HG03045 (cell line): ENCODE results near the gene ADPRHL1.

Experiments used
- ATAC-seq: cut with Tn5 transposase; IDR thresholded peaks from one replicate; pipeline ENCODE4 v1.9.1; 2021; ENCODE audit warnings: mild to moderate bottlenecking, moderate library complexity; ENCODE audit not compliant: unreplicated experiment

Gene ADPRHL1

DNA sequence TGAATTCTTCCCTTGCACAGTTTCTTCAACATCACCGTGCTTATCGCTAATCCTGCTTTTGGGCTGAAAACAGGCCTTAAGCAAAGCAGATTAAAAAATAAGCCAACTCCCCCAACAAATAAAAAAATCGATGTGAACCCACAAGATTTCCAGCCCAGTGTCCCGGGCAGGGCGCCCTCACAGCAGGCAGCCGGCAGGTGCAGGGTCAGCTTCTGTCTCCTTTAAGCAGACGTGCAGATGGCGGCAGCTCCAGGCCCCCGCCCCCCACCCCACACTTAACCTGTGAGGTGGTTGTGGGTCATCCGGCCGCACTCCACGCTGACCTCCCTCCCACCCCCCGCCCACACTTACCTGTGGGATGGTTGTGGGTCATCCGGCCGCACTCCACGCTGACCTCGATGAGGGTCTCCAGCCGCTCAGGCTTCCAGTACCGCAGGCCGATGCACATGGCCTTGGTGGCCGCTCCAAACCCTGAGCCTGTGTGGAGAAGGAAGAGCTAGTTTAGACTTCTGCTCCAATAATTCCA lies 19.8 kb downstream of the ADPRHL1 start:
- ATAC-seq = no peak

DNA sequence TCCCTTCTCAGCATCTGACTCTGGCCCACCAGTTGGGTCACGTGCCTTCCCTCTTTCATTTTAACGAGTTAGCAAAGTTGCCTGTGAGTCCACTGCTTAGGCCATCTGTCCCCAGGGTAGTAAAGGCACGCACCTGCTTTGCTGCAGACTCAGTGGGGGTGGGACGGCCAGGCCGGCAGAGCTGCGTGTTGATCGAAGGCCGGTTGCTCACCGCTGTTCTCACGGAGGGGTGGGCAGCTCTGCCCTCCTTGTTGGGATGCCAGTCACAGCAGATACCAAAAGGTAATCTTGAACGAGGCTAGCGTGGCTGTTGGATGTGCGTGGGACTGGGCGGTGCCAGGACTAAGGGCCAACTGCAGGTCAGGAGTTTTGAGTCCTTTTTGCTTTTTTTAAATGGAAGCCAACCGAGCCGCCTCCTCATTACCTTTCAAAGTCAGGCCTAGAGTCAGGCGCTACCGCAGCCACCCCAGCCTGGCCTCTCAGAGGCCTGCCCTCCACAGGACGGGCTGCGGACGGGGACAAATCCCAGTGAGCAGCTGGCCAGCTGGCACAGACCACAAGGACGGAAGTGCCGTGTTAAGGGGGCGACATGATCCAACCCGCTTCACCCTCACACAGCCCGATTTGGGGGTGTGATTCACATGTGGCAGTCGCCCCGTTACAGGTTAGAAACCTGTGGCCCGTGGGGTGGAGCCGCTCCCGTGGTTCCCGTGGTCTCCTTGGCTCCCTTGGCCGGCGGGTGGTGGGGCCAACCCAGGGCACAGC lies 20.6 kb downstream of the ADPRHL1 start:
- no peak for ATAC-seq

DNA sequence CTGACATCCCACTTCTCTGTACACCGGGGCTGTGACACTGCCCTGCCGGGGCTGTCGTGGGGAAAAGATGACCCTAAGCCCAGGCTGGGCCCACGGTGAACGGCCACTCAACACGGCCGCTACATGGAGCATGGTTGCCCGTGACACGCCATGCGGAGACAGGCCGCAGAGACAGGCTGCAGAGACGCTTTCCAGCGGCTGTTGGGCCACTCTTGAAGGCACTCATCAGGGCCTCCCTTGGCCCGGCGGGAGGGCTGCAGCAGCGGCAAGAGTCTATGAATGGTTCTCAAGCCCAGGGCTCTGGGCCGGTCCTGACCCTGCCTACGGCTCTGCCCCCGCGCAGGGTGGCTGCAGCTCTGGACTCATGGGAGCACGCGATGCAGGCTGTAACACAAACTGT lies 22.1 kb downstream of the ADPRHL1 start:
- no peak for ATAC-seq

DNA sequence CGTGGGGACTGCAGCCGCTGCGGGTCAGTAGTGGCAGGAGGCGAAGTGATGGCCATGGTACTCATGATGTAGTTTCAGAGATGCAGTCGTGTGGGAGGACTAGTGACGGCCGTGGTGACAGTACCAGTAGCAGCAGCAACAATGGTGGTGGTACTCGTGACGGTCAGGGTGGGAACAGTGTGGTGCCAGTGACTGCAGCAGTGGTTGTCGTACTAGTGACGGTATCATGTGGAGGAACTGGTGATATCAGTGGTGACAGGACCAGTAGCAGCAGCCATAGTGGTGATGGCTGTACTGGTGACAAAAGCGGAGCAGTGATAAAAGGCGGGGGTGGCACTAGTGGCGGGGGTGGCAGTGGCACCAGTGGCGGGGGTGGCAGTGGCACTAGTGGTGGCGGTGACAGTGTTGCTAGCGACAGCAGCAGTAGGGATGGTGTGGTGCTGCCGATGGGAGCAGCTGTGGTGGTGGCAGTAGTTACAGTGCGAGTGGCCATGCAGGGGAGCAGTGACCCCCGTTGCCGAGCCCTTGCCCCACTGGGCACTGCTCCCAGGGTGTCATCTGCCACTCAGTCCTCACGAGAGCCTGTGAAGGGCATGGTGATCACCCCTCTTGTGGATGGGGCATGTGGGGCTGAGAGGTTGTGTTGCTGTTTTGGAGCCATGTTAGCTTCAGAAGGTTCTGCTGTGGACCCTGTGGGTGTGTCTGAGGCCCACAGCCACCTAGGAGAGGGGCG lies 22.7 kb downstream of the ADPRHL1 start:
- no peak for ATAC-seq

DNA sequence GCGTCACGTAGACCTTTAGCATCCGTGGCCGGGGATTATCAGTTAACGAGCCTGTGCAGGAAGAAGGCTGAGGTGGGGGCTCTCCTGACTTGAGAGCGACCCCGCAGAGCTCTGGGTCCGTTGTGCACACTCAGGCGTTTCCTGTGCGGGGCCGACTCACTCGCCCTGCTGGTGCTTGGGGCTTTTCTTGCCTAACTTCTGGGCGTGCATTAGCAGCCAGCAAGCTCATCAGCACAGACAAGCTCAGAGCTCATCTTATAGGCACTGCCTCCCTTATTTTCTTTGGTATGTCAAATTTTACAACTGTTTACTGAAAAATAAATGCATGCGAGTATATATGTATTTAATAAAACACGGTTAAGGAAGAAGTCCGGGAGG lies 23.7 kb downstream of the ADPRHL1 start:
- no peak for ATAC-seq

DNA sequence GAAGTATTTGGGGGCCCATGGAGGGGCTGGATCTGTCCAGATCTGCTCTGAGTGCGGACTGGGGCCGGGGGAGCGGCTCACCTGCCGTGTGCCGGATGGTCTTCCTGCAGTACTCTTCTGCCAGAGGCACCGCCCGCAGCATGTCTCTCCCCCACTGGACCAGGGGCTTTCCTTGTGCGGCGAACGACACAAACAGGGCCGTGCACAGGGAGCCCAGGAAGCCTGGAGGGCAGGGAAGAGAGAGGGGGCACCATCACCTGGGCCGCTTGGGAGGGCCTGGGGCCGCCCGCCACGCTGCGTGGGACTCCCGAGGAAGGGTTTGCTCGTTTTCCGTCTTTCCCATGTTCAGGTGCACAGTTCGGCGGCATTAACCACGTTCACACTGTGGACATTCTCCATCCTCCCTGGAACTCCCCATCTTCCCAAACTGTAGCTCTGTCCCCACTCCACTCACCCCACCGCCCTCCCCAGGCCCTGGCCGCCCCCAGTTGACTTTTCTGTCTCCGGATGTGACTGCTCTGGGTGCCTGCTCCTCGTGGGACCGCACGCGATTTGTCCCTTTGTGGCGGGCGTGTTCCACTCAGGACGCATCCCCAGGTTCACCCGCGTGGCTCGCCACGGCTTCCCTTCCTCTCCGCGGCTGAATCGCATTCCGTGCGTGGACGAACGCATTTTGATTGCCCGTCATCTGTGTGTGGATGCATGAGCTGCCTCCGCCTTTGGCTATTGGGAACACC lies 24.2 kb downstream of the ADPRHL1 start:
- no peak for ATAC-seq

DNA sequence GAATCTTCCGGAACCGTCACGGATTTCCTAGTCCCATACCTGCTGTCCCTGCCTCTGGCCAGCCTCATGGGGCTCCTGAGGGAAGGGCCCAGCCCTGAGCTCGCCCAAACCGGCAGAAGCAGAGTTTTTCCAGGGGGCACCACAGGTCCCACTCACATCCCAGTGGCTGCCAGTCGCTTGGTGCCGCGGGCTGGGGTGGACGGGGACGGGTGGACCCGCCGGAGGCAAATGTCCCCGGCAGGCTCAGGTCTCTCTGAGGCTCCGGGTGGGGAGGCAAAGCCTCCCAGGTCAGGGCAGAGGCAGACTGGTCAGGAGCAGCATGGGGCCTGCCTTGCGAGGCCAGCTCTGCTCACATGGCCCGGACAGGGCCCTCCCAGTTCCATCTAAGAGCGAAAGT lies 24.8 kb downstream of the ADPRHL1 start:
- ATAC-seq = no peak

DNA sequence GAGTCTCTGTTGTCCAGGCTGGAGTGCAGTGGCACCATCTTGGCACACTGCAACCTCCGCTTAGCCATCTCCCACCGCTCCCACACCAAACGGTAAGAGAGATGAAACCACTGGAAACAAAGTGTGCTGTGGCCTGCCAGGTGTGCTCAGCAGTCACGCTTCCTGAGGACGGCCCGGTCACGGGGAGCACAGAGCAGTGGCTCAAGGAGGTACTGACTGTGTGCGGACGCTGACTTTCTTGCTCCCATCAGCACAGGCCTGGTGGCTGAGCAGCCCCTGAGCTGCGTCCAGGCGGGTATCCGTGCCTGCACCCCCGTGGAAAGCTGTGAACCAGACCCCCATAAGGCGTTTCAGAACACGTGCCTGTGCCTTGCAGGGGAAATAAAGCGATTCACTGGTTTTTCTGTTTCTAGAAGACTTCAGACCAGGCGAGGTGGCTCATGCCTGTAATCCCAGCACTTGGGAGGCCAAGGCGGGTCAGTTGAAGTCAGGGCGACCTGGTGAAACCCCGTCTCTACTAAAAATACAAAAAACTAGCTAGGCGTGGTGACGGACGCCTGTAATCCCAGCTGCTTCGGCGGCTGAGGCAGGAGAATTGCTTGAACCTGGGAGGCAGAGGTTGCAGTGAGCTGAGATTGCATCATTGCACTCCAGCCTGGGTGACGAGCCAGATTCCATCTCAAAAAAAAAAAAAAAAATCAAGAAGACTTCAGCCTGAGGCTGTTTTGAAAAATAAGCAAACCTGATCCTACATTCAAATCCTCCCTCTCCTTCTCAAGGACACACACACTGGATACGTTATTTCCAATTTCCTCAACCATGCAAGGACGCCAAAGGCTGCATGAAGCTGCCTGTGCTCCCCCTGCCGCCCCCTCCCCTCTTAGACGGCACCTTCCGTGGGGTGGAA lies 25.5 kb downstream of the ADPRHL1 start:
- ATAC-seq = no peak

DNA sequence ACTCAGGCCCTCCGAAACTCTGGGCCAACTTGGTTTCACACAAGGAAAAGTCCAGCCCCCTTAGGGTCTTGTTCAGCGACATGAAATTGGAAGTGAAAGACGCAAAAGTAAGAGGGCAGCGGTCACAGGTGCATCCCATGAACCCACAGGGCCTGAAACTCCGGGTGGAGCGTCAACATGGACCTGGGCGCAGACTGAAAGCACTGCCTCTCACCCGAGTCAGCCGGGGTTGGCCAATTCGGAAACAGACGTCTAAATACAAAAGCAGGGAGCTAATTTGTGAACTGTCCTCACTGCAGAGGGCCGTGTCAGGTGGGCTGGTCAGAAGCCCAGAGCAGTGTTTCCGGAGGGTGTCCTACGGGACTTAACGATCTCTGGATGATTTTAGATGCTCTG lies 26.7 kb downstream of the ADPRHL1 start:
- ATAC-seq = no peak

DNA sequence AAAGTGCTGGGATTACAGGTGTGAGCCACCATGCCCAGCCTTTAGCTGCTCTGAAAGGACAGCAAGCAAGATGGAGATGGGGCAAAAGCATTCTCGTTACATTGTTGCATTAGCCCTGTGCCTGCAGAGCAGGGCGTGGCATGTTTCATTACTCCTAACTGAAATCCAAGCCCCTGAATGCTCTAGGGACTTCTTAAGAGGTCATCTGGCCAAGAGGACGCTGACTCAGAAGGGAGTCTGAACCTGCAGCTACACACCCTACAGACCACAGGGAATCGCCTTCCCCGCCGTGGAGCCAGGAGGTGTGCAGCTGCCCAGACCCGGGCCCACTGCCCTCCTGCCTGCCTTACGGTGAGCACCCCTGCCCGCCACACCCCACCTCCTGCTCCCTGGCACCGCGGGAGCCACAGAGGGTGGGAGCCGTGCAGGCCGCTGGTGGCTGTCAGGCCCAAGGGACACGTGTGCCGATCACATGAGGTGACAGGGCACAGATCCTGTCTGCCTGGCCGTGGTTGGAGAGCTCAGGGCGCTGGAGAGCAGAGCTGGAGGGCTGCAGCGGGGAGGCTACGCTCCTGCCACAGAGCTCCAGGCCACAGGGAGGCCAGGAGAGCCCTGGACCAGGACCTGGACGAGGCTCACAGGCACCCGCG lies 27.2 kb downstream of the ADPRHL1 start:
- no peak for ATAC-seq

DNA sequence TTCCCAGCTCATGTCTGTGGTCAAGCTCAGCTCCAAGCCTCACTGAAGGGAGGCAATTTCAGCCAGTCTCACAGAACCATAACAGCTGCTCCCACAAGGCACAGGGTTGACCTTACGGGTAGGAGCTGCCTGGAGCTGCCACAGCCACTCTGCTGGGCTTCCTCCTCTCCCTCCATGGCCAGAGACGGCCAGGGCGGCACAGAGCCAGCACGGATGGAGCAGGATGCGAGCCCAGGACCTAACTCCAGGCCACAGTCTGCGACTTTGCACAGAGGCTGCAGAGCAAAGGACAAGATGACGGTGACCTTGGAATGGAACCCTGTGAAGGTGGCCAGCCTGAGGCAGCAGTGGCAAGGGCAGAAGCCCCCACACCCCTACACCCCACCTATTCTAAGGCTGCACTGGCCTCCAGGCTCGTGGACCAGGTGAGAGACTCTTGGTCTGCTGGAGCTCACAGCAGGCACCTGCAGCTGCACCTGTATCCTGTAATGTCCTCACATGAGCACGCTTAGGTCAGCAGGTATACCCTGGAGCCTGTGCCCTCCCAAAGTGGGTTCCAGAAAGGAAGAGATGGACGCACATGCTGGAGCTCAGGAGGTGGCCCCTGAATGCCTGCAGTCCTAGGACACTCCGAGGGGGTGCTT lies 29.6 kb downstream of the ADPRHL1 start:
- ATAC-seq = no peak

DNA sequence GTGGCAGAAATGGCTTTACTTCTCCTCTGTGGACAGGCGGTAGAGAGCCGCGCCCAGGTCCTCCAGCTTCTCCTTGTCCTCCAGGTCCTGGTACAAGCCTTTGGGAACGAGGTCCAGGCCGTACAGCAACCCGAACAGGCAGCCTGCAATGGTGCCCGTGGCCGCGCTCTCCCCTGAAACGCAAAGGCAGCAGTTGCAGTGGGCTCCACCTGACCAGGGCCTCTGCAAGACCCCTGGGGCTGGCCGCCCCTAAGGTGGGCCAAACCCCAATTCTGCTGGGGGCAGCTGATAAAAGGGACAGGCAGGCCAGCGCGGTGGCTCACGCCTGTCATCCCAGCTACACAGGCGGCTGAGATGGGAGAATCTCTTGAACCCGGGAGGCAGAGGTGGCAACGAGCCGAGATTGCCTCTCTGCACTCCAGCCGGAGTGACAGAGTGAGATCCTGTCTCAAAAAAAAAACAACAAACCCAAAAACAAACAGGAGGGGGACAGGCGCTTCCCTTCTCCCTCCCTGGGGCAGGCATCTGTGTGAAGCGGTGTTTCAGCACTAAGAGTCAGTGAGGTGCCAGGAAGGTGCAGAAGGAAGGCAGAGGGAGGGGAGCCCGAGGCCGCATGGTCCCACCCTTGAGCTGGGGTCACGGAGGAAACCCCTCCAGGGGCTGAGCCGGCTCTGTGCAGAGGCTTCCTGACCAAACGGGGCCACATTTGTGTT lies 30.3 kb downstream of the ADPRHL1 start:
- no peak for ATAC-seq

DNA sequence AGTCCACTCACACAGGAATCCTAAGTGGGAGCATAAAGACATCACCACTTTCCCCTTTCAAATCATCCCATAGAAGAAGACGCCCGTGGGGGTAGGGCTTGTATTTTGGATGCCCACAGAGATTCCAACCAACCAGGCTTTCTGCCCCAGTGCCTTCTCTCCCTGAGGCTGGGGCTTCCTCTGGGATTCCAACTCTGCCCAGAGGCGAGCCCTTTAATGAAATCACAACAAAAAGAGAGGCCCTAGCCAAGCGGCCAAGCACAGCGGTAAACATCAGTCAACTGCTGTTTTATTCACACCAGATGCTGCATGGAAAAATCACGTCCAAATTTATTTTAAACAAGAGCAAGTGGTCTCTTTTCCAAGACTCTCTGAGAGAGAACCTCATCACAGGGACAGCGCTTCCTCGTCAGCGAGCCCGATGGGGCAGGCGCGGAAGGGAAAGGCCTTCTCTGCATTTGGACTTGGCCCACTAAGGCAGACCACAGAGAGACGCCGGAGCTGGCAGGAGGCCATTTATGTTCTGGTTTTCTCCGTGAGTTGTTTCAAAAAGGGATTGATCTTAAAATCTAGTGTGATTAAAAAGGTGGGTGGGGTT lies 31.5 kb downstream of the ADPRHL1 start:
- no peak for ATAC-seq

DNA sequence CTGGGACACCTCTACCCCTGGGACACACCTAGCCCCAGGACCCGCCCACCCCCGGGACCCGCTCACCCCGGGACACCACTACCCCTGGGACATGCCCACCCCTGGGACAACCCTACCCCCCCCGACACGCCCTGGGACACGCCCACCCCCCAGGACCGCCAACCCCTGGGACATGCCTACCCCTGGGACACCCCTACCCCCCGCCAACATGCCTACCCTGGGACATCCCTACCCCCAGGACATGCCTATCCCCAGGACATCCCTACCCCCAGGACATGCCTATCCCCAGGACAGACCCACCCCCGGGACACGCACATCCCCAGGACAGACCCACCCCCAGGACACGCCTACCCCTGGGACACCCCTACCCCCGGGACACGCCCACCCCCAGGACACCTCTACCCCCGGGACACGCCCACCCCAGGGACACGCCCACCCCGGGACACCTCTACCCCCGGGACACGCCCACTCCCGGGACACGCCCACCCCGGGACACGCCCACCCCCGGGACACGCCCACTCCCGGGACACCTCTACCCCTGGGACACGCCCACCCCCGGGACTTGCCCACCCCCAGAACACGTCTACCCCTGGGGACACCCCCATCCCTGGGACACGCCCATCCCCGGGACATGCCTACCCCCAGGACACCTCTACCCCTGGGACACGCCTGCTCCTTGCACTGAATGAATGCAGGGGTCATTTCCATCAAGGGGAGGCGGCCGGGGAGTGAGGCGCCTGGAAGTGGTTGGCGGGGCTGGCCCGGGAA lies 32.3 kb downstream of the ADPRHL1 start:
- no peak for ATAC-seq

DNA sequence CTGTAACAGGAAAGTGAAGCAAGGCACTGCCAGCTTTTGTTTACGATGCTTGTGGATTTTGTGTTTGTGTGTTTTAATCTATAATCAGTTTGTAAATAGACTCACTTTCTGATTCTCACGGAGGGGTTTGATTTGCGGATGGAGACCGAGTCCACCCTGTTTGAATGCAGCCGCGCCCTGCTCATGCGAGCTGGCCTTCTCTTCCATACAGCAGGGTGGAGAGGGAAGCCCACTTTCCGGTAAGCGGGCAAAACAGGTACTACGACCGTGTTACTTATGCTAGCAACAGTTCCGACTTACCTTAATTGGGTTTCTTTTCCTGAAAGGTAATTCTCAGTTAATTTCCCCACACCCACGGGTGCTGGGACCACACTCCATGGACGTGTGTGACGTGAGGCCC lies 33.1 kb downstream of the ADPRHL1 start:
- no peak for ATAC-seq

DNA sequence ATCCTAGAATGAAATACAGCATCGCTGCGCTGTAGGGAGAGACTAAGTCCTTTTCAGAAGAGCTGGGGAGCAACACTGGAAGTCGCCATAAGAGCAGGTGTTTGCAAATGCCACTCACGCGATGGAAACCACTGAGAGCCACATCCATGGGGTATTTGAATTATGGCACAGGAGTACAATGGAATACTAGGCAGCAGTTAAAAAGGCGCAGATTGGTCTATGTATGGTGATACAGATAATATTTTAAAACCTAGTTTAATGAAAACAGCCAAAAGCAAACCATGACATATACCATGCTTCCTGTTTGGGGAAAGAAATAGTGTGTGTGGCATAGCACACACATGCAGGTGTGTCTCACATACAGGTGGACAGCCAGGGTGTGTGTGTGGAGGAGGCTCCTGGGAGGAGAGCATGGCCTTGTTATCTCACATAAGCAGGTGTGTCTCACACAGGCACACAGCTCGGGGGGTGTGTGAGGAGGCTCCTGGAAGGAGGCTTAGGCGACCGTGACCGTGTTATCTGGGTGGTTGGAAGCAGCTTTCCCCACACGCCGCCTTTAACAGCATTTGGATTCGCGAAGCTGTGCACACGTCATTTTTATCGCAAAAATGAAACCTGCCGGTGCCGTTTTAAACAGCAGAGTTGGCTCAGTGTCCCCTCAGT lies 33.6 kb downstream of the ADPRHL1 start:
- no peak for ATAC-seq

DNA sequence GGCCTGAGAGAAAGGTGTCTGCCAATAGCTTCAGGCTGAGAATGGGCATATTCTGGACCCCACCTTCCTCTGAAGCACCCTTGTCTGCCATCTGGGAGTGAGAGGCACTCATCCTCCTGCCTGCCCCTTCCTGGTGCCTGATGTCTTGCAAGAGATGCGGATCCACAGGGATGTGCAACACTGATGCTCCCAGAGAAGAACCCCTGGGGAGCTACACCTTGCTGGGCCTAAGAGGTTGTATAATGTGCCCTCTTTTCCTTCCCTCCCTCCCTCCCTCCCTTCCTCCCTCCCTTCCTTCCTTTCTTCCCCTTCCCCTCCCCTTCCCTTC lies 34.6 kb downstream of the ADPRHL1 start:
- ATAC-seq = no peak
